GM08714 (cell line): ENCODE measurements around the gene CHRD.

Experiments
- H3K4me3 ChIP-seq: fragments of 200-500 bp; sonication (Bioruptor generic); 2 replicates; pipeline ENCODE4 v1.5.1; 2014; ENCODE audit warnings: mild to moderate bottlenecking, low read length, inconsistent platforms
- ZNF274 ChIP-seq: IDR thresholded peaks from 2 replicates; pipeline ENCODE4 v1.6.1; 2012; ENCODE audit warnings: mild to moderate bottlenecking, low read depth, low read length

CHRD gene

GRCh38 chr3:184341925-184342324 lies 37.9 kb upstream of the CHRD start:
- TF ChIP-seq ZNF274: no peak

GRCh38 chr3:184343200-184343876 lies 36.5 kb upstream of the CHRD start:
- no peak for TF ChIP-seq ZNF274
- H3K4me3 ChIP-seq: no peak overlapping the region

More at GRCh38 chr3:184341925-184342324, 37.9 kb upstream of the CHRD start:
- no peak overlapping the region for H3K4me3 ChIP-seq

GRCh38 chr3:184344579-184345316 lies 35.1 kb upstream of the CHRD start:
- no peak for TF ChIP-seq ZNF274
- H3K4me3 ChIP-seq: no peak overlapping the region

DNA sequence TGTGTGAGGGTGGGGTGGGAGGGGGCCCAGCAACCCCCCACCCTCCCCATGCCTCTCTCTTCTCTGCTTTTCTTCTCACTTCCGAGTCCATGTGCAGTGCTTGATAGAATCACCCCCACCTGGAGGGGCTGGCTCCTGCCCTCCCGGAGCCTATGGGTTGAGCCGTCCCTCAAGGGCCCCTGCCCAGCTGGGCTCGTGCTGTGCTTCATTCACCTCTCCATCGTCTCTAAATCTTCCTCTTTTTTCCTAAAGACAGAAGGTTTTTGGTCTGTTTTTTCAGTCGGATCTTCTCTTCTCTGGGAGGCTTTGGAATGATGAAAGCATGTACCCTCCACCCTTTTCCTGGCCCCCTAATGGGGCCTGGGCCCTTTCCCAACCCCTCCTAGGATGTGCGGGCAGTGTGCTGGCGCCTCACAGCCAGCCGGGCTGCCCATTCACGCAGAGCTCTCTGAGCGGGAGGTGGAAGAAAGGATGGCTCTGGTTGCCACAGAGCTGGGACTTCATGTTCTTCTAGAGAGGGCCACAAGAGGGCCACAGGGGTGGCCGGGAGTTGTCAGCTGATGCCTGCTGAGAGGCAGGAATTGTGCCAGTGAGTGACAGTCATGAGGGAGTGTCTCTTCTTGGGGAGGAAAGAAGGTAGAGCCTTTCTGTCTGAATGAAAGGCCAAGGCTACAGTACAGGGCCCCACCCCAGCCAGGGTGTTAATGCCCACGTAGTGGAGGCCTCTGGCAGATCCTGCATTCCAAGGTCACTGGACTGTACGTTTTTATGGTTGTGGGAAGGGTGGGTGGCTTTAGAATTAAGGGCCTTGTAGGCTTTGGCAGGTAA lies 34.3 kb upstream of the CHRD start:
- no peak overlapping the region for H3K4me3 ChIP-seq
- TF ChIP-seq ZNF274: no peak

- no peak for TF ChIP-seq ZNF274
- no peak overlapping the region for H3K4me3 ChIP-seq
Measured at GRCh38 chr3:184346480-184347190, 33.2 kb upstream of the CHRD start.

DNA sequence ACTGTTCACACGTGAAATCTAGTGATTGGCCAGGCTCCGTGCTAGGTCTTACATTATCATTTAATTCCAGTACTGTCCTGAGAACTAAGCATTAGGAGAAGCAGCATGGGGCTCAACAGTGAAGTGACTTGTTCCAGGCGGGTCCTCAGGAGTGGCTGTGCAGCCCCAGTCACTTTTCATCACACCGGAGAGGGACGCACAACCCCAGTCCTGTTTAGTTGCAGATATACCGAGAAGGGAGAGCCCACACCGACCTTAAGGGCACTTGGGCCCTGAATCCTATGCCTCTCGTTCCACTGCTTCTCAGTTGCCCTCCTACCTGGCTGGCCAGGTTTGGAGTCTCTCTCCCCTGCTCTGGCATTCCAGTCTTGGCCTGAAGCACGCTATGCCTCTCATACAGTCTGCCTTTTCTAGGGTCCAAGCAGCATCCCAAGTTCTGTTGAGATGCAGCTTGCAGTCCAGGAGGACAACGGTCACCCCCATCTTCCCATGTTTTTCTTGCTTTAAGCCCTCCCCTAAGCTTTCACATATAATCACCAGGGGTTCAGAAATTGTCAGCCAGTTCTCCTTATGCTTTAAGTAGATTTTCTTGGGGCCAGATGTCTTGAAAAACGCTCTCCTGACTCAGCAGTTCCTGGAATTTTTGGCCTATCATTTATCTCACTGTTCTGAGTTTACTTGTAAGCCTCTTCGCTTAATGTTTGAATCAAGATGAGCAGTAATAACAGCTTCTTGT lies 32.4 kb upstream of the CHRD start:
- no peak for TF ChIP-seq ZNF274
- H3K4me3 ChIP-seq: no peak overlapping the region

- no peak overlapping the region for H3K4me3 ChIP-seq
- no peak for TF ChIP-seq ZNF274
Measured at GRCh38 chr3:184348057-184348382, 31.8 kb upstream of the CHRD start.

DNA sequence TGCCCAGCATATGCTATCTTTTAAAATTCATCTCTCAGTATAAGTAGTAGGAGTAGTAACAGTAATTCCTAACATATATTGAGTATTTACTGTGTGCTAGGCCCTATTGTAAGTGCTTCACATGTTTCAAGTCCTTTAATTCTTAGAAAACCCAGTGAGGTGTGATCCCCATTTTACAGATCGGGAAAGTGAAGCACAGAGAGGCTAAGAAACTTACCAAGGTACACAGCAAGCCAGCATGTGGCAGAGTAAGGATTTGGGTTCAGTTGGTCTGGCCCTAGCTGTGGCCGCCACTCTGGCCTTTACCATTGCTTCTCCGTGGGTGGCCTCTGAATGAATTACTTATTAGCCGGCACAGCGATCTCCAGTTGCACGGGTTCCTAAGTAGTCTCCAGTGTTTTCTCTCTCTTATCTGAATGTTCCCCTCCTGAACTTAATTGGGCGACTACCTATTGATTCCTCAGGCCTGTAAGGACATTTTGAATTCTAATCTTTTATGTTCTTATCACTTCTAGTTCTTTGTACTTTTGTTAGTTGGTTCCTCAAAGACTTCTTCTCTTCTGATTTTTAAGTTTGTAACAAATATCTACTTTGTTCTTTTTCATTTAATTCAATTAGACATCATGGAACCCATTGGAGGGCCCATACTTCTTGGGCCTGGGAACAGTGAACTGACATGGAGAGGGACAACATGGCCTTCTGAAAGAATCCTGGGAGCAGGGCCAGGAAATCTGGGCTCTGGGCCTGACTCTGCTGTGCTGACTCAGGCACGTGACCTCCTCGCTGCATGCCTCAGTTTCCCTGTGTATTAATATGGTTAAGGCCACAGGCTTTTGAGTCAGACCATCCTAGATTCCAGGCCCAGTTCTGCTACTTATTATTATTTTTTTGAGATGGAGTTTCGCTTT lies 30.0 kb upstream of the CHRD start:
- TF ChIP-seq ZNF274: no peak
- H3K4me3 ChIP-seq: no peak overlapping the region

DNA sequence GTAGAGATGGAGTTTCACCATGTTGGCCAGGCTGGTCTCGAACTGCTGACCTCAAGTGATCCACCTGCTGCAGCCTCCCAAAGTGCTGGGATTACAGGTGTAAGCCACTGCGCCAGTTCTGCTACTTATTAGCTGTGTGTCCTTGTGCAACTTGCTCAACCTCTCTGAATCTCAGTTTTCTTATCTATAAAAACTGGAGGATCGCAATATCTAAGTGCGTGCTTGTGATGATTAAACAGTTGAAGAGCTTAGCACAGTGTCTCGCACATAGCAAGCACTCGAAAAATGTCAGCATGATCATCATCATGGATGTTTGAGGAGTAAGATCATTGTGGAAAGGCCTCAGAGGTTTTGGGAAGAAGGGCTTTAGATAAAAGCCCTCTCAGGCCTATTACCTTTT lies 29.2 kb upstream of the CHRD start:
- no peak overlapping the region for H3K4me3 ChIP-seq
- no peak for TF ChIP-seq ZNF274

- H3K4me3 ChIP-seq: no peak overlapping the region
- no peak for TF ChIP-seq ZNF274
Measured at GRCh38 chr3:184351511-184352148, 28.2 kb upstream of the CHRD start.

- no peak for TF ChIP-seq ZNF274
- H3K4me3 ChIP-seq: no peak overlapping the region
Measured at GRCh38 chr3:184352149-184352785, 27.6 kb upstream of the CHRD start.
